HFFc6 (cell line): ENCODE data around the gene CASP10. TPM values are rescaled to one million over a fixed set of nuclear protein-coding genes. Genes with fewer than 3 reads are reported as not detected.
"Not testable (repeated sequence)": the region's sequence is repeated elsewhere in the genome, so short reads cannot be mapped to it uniquely, and the experiment has no call there.

ENCODE experiments used
- DNase-seq: peaks from one replicate; pipeline ENCODE4 v3.0.0-alpha.2; 2018
- H3K27ac Mint-ChIP-seq: 2 replicates; pipeline ENCODE4 v1.8.0; 2020; ENCODE audit warnings: mild to moderate bottlenecking, mixed read lengths
- H3K27me3 Mint-ChIP-seq: 2 replicates; pipeline ENCODE4 v1.8.0; 2021; ENCODE audit warnings: mild to moderate bottlenecking, moderate library complexity, mixed read lengths; ENCODE audit not compliant: insufficient read depth
- H3K36me3 Mint-ChIP-seq: 2 replicates; pipeline ENCODE4 v1.8.0; 2021; ENCODE audit warnings: low read depth, mixed read lengths
- H3K4me1 Mint-ChIP-seq: 2 replicates; pipeline ENCODE4 v1.8.0; 2020; ENCODE audit warnings: low read depth, mixed read lengths
- H3K4me3 Mint-ChIP-seq: 2 replicates; pipeline ENCODE4 v1.8.0; 2020; ENCODE audit warnings: mild to moderate bottlenecking, moderate library complexity, mixed read lengths
- H3K9me3 Mint-ChIP-seq: 2 replicates; pipeline ENCODE4 v1.8.0; 2020; ENCODE audit warnings: mild to moderate bottlenecking, mixed read lengths
- CTCF ChIP-seq: fragments of 200-600 bp; sonication (generic); IDR thresholded peaks from 2 replicates; pipeline ENCODE4 v1.5.0; 2021; ENCODE audit warnings: antibody characterized with exemption, mild to moderate bottlenecking
- total RNA-seq, 6 experiments: library from RNA; stranded (reverse); fragmentation: NEBNext Ultra II Directional; extraction: Animal tissue kit (Norgen Biotek cat#: 25700); gene quantifications; 2 replicates in 1 of 6; 3 replicates in 5 of 6; pipeline ENCODE4 v1.2.3, GENCODE V29; 2021

Gene CASP10
- total RNA-seq, 6 experiments from 2014 or later = 0.36 to 1.9 (median 1.6) TPM

GRCh38 chr2:201149064-201149820, 33.7 kb upstream of the CASP10 start:
- Mint-ChIP-seq H3K36me3 (peaks cover 47% of the 10 kb centered on the region), H3K27ac (peak overlapping the region; percentile 99), H3K9me3 (no peaks in the 10 kb centered on the region), H3K4me3 (peak overlapping the region; percentile 84), H3K4me1 (peaks cover 62% of the 10 kb centered on the region), H3K27me3 (peaks cover 6% of the 10 kb centered on the region)
- no peak for TF ChIP-seq CTCF
- peak; percentile 91 for DNase-seq

GRCh38 chr2:201149821-201150165, 33.1 kb upstream of the CASP10 start:
- Mint-ChIP-seq H3K27ac (peak overlapping the region; percentile 99), H3K36me3 (peaks cover 52% of the 10 kb centered on the region), H3K4me3 (peak overlapping the region; percentile 84), H3K4me1 (peaks cover 66% of the 10 kb centered on the region)
- H3K27me3 Mint-ChIP-seq, H3K9me3 Mint-ChIP-seq: not testable (repeated sequence)
- DNase-seq = peak; percentile 77

- Mint-ChIP-seq H3K27me3 (peaks cover 8% of the 10 kb centered on the region), H3K27ac (peak overlapping the region; percentile 99), H3K4me1 (peaks cover 69% of the 10 kb centered on the region), H3K4me3 (peak overlapping the region; percentile 84), H3K9me3 (no peaks in the 10 kb centered on the region), H3K36me3 (peaks cover 51% of the 10 kb centered on the region)
- DNase-seq = no peak
- no peak for TF ChIP-seq CTCF
Observed at GRCh38 chr2:201150454-201151020, 32.4 kb upstream of the CASP10 start.

GRCh38 chr2:201151127-201151981, 31.6 kb upstream of the CASP10 start:
- Mint-ChIP-seq H3K4me3 (peak overlapping the region; percentile 84), H3K4me1 (peaks cover 69% of the 10 kb centered on the region), H3K27ac (peak overlapping the region; percentile 99), H3K9me3 (no peaks in the 10 kb centered on the region), H3K36me3 (peaks cover 54% of the 10 kb centered on the region), H3K27me3 (peaks cover 9% of the 10 kb centered on the region)
- TF ChIP-seq CTCF = no peak
- peak; percentile 96 for DNase-seq

- H3K27ac Mint-ChIP-seq = peak overlapping the region; percentile 99
- TF ChIP-seq CTCF = no peak
- no peaks in the 10 kb centered on the region for H3K9me3 Mint-ChIP-seq
- peaks cover 47% of the 10 kb centered on the region for H3K36me3 Mint-ChIP-seq
- H3K4me1 Mint-ChIP-seq = peaks cover 64% of the 10 kb centered on the region
- peaks cover 9% of the 10 kb centered on the region for H3K27me3 Mint-ChIP-seq
- H3K4me3 Mint-ChIP-seq = no peak overlapping the region
- no peak for DNase-seq
Observed at GRCh38 chr2:201152517-201152916, 30.4 kb upstream of the CASP10 start.
